Raji (cell line): ENCODE measurements around the gene ACP1.

Experiments used
- POLR2A ChIP-seq: IDR thresholded peaks from 2 replicates; pipeline ENCODE4 v1.6.1; 2011; ENCODE audit warnings: low read depth, low read length, control low read depth; ENCODE audit not compliant: insufficient read depth

ACP1 gene

DNA sequence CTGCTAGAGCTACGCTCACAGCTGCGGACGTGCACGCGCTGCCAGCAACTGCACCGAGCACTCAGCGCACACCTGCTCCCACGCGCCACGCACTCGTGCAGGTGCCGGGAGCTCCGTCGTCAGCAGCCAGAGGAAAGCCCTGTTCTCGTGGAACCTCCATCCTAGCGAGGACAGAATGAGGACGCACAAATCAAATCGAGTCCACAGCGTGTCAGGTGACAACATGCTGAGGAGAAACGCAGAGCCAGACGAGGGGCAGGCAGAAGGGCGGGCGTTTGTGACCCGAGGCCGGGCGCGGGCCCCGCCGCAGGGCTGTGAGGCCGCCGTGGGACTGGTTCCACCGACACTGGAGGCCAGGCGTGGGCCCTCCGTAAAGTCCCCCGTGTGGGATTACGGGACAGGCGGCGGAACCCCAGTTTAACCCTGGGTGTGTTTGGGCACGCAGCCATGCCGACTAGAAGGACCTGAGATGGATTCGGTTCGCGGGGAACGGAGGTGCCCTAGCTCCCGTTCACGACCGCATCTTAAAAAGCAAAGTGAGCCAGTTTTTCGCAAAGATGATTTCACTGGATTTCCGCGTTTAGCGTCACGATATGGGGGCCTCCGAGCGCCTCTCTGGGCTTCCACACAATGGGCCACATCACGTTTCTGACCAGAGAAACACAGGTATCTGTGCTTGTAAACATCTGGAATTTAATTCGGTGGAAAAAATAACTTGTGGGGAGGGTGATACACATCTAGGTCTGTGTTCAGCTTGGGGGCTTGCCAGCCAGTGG is 50.0 kb downstream of the ACP1 start:
- TF ChIP-seq POLR2A = no peak

DNA sequence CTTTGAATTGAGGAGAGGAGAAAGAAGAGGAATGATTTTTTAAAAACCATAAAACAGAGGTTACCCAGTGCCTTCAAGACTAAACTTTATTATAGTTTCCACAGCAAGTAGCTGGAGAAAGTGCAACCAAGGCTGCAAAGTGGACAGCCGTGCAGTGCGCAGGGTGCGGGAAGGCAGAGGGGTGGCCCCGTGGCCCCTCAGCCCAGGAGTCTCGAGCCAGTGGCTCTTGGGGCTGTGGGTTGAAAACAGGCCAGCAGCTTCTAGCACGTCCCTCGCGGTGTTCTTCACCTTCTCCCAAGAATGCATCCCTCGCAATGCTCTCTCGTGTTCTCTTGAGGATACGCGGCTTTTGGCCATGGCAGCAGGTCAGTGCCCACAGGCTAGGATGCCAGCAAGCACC is 51.6 kb downstream of the ACP1 start:
- TF ChIP-seq POLR2A = no peak

DNA sequence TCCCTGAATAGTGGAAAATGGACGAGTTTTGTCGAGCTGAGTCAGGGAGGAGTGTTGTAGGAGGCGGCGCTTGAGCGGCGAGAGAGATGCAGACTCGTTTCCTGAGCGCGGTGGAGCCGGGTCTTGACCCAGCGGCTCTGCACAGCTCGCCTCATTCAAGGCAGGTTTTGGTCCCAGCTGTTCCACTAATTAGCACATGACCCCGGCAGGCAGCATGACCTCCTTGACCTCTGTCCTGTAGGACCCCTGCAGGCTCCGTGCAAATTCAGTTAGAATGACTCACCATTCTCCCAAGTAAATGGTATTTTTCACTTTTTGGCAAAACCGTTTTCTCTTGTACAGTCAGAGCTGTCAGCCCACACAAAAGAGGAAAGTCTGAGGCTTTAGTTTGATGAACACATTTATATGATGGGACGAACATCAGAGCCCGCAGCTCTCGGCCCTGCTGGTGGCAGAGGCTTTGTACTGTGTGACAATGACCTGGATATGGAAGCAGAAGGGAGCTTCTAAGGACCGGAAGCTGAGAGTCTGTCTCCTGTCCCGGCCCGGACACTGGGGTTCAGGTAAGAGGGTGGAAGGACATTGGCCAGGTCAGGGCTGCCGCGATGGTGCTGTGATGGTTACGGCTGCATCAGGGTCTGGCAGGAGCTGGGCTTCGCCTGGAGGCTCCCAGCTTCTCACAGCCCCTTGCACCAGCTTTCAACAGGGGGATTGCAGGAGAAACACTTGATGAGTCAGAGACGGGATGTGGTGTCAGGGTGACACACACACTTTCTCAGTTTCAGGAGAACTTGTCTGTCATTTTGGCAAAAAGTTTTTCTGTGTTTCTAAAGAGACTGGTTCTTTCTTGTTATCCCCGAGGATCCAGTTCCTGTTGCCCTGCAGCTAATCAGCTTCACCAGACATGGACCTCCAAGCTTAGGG is 53.0 kb downstream of the ACP1 start:
- TF ChIP-seq POLR2A = no peak

DNA sequence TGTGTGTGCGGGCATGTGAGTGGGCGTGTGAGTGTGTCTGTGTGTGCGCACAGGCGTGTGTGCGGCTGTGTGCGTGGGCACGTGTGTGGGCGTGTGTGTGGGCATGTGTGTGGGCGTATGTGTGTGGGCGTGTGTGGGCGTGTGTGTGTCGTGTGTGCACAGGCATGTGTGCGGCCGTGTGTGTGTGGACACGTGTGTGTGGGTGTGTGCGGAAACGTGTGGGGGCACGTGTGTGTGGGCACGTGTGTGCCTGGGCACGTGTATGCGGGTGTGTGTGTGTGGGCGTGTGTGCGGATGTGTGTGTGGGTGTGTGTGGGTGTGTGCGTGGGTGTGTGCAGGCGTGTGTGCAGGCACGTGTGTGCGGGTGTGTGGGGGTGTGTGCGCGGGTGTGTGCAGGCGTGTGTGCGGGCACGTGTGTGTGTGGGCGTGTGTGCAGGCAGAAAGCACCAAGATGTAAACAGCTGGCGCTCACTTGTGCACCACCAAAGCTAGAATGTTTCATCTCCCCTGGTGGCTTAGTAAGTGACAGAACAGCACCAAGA is 54.4 kb downstream of the ACP1 start:
- TF ChIP-seq POLR2A = no peak

GRCh38 chr2:320561-320960 is 55.8 kb downstream of the ACP1 start:
- TF ChIP-seq POLR2A = no peak

DNA sequence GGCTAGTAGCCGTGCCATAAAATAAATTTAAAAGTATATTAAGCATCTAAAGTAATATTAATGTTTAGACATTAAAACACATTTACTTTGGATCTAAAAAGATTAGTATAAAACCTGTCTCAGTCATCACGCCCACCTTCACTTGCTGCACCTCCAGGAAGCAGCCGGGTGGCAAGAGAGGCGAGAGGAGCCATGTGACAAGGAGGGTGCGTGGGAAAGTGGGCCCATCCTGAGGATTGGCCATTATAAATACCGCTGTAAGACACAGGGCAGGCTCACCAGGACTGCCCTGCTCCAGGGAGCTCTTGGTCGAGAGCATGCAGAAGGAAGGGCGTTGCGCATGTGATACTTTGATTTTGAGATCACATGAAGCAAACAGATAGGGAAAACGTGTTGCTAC is 57.6 kb downstream of the ACP1 start:
- no peak for TF ChIP-seq POLR2A

GRCh38 chr2:323035-323434 is 58.3 kb downstream of the ACP1 start:
- TF ChIP-seq POLR2A = no peak
